Nephron (organoid): ENCODE measurements around the gene SELENOM.

Experiments used
- H3K27ac Mint-ChIP-seq, 3 experiments: 2 replicates each; pipeline ENCODE4 v1.8.0; 2020; ENCODE audit warnings: mixed read lengths in 3 of 3, mild to moderate bottlenecking in 2 of 3, moderate library complexity in 1 of 3
- H3K27me3 Mint-ChIP-seq: 2 replicates; pipeline ENCODE4 v1.8.0; 2021; ENCODE audit warnings: low read depth, mild to moderate bottlenecking, moderate library complexity, mixed read lengths
- H3K36me3 Mint-ChIP-seq: 2 replicates; pipeline ENCODE4 v1.8.0; 2020; ENCODE audit warnings: low read depth, mixed read lengths
- H3K4me1 Mint-ChIP-seq: 2 replicates; pipeline ENCODE4 v1.8.0; 2020; ENCODE audit warnings: mixed read lengths
- H3K4me3 Mint-ChIP-seq, 3 experiments: 2 replicates each; pipeline ENCODE4 v1.8.0; 2020; ENCODE audit warnings: mild to moderate bottlenecking in 3 of 3, mixed read lengths in 3 of 3, moderate library complexity in 2 of 3
- H3K9me3 Mint-ChIP-seq: 2 replicates; pipeline ENCODE4 v1.8.0; 2020; ENCODE audit warnings: mixed read lengths
- TF ChIP-seq, protein P1 (sequence below), 3 experiments: fragments of 200-600 bp; sonication (generic); IDR thresholded peaks; one replicate each; pipeline ENCODE4 v1.5.0; 2021; ENCODE audit warnings: antibody characterized with exemption in 3 of 3; ENCODE audit not compliant: unreplicated experiment in 3 of 3

The SELENOM gene

DNA sequence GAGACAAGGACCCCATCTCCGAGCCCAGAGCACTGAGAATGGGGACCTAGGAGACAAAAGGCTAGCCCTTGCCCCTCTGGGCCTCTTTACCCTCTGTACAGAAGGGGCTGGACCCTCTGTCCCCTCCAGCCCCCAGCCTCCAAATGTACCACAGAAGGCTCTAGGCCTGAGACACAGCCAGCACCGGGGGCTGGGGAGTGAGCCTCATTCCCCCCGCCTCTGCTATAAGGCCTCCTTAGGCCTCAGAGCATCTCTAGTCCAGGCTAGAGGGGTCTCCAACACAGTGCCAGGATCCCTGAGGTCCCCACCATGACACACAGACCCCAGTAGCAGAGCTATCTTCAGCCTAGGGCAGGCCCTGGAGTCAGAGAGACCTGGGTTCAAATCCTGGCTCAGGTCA, 21.4 kb downstream of the SELENOM start:
- H3K27ac Mint-ChIP-seq: peak overlapping the region in 1 of 3 experiments; percentile 67
- peak overlapping the region; percentile 29 to 84 (median 73) for H3K4me3 Mint-ChIP-seq
- peaks cover 35% of the 10 kb centered on the region for H3K4me1 Mint-ChIP-seq
- no peaks in the 10 kb centered on the region for H3K27me3 Mint-ChIP-seq
- TF ChIP-seq, protein P1, sequence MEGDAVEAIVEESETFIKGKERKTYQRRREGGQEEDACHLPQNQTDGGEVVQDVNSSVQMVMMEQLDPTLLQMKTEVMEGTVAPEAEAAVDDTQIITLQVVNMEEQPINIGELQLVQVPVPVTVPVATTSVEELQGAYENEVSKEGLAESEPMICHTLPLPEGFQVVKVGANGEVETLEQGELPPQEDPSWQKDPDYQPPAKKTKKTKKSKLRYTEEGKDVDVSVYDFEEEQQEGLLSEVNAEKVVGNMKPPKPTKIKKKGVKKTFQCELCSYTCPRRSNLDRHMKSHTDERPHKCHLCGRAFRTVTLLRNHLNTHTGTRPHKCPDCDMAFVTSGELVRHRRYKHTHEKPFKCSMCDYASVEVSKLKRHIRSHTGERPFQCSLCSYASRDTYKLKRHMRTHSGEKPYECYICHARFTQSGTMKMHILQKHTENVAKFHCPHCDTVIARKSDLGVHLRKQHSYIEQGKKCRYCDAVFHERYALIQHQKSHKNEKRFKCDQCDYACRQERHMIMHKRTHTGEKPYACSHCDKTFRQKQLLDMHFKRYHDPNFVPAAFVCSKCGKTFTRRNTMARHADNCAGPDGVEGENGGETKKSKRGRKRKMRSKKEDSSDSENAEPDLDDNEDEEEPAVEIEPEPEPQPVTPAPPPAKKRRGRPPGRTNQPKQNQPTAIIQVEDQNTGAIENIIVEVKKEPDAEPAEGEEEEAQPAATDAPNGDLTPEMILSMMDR (IDR thresholded peaks at IDR 0.05; ENCODE audit: unreplicated experiment in 3 of 3): no peak
- H3K9me3 Mint-ChIP-seq: no peaks in the 10 kb centered on the region
- no peaks in the 10 kb centered on the region for H3K36me3 Mint-ChIP-seq

DNA sequence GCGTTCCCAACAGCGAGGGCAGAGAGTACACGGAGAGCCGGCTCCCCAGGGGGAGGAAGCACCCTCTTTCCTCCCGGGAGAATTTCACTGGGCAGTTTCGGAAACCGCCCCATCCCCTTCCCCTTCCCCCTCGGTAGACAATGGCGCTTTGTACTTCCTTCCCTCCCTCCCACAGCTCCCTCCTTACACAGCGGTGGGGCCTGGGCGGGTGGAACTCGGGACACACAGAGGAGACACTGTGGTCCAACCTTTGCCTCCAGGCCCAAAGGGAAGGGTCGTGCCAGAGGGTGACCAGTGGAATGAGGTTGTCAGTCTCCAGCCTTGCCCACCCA, 21.9 kb downstream of the SELENOM start:
- Mint-ChIP-seq H3K27ac (peak overlapping the region in 2 of 3 experiments; percentile 50 to 57), H3K4me1 (peaks cover 39% of the 10 kb centered on the region), H3K4me3 (peak overlapping the region; percentile 81 to 92 (median 84)), H3K9me3 (no peaks in the 10 kb centered on the region), H3K27me3 (no peaks in the 10 kb centered on the region), H3K36me3 (no peaks in the 10 kb centered on the region)
- TF ChIP-seq, protein P1 (IDR thresholded peaks at IDR 0.05; ENCODE audit: unreplicated experiment in 3 of 3): peak in 2 of 3 experiments; percentile 3 to 42

DNA sequence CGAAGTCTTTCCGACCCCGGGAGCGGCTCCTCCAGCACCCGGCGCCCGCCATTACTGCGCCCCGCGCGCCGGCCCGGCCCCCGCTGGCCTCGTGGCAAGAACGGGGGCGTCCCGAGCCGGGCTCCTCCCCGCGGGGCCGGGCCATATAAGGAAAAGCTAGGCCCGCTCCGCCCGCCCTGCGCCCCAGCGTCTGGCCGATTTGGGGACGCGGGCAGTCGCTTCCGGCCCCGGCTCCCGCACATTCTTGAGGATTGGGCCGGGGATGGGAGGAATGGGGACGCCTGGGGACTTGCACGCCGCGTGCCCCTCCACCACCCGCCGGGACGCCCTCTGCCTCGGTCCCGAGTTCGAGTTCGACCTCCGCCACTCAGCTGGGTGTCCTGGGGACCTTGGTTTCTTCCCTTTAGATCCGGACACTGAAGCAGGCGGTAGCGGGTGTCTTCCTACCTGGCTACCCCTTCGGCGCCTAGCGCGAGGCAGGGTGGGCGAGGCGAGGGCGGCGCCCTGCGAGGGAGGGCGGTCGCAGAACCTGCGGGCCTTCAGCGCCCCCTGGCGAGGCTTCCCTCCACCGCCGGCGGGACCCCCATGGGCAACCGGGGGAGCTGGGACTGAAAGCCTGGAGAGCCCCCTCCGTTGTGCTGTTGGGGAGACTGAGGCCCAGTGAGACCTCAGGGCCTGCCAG, 22.4 kb downstream of the SELENOM start:
- Mint-ChIP-seq H3K4me1 (peaks cover 41% of the 10 kb centered on the region), H3K27me3 (no peaks in the 10 kb centered on the region), H3K9me3 (no peaks in the 10 kb centered on the region), H3K4me3 (peak overlapping the region; percentile 92 to 94 (median 93)), H3K27ac (peak overlapping the region; percentile 83 to 91 (median 90)), H3K36me3 (no peaks in the 10 kb centered on the region)
- TF ChIP-seq, protein P1 (IDR thresholded peaks at IDR 0.05; ENCODE audit: unreplicated experiment in 3 of 3): peak; percentile 86 to 97 (median 96)

DNA sequence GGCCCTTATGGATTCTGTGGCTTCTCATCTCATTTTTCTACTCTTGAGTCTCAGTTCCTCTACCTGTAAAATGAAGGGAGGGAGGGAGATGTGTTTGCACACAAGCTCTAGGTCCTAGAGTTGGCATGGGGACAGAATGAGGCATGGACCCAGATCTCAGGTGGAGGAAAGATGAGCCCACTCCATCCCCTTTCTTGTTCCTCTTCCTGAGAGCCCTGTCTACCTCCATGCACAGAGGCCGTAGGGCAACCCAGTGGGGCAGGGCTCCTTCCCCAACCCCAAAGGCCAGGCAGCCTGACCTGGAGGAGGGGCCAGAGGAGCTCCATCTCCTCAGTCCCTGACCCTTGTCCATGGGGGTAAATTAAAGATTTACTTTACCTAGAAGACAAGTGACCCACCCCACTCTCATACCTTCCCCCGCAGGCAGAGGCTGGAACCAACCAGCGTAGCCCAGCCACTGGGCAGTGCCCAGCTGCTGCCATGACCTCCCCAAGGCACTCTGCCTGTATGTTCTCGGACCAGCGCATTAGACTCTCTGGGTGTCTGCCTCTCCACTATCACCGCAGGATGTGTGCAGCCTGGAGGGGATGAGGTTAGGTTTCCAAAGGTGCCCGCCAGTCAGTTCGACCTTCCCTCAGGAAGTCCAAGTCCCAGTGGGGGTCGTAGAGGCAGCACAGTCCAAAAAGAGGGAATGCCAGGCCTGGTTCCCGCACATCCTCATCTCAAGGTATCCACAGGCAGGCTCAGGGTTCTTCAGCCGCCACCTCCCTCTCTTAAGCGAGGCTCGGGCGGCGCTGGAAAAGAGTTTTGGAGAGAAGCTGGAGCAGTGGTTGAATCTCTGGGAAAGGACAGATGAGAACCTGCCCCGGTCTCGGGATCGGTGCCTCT, 23.2 kb downstream of the SELENOM start:
- H3K27ac Mint-ChIP-seq: peak overlapping the region; percentile 83 to 91 (median 90)
- TF ChIP-seq, protein P1 (IDR thresholded peaks at IDR 0.05; ENCODE audit: unreplicated experiment in 3 of 3): no peak

DNA sequence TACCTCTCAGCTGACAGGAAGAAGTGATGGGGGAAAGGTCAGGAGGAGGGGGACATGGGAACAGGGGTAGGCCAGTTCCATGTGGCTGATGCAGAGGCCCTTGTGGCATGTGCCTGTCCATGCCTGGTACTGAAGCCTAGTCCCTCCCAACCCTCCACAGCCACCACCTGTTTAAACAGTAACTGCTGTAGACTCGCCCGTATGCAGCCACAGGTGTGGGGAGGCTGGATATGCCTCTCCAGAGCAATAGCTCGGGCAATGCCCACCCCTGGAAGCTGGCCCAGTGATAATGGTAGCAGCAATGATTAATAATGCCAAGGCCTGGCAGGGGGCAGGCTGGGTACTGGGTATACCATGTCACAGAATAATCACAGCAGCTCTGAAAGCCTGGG, 24.0 kb downstream of the SELENOM start:
- peak overlapping the region; percentile 92 to 94 (median 93) for H3K4me3 Mint-ChIP-seq
- no peaks in the 10 kb centered on the region for H3K36me3 Mint-ChIP-seq
- H3K4me1 Mint-ChIP-seq: peaks cover 41% of the 10 kb centered on the region
- H3K27ac Mint-ChIP-seq: peak overlapping the region; percentile 83 to 98 (median 90)
- no peaks in the 10 kb centered on the region for H3K9me3 Mint-ChIP-seq
- no peaks in the 10 kb centered on the region for H3K27me3 Mint-ChIP-seq
- TF ChIP-seq, protein P1 (IDR thresholded peaks at IDR 0.05; ENCODE audit: unreplicated experiment in 3 of 3): no peak

More for the DNA sequence above, 23.2 kb downstream of the SELENOM start:
- H3K4me3 Mint-ChIP-seq: peak overlapping the region; percentile 92 to 94 (median 93)
- no peaks in the 10 kb centered on the region for H3K9me3 Mint-ChIP-seq
- H3K4me1 Mint-ChIP-seq: peaks cover 41% of the 10 kb centered on the region
- no peaks in the 10 kb centered on the region for H3K27me3 Mint-ChIP-seq
- no peaks in the 10 kb centered on the region for H3K36me3 Mint-ChIP-seq
